GM12801 (cell line): Measurements from ENCODE around the gene SLC33A1.

ENCODE experiments used
- CTCF ChIP-seq: IDR thresholded peaks from one replicate; pipeline ENCODE4 v1.5.1; 2011; ENCODE audit warnings: control low read depth; ENCODE audit not compliant: insufficient read length; ENCODE audit errors: extremely low read depth

Gene SLC33A1

GRCh38 chr3:155809181-155809580 lies 45.0 kb downstream of the SLC33A1 start:
- no peak for TF ChIP-seq CTCF

GRCh38 chr3:155807823-155808222 lies 46.4 kb downstream of the SLC33A1 start:
- TF ChIP-seq CTCF = no peak

GRCh38 chr3:155805802-155806618 lies 48.2 kb downstream of the SLC33A1 start, which contains the start of gene C3orf33:
C3orf33 (minus strand) TSS chr3:155806278; CDS start chr3:155806252, 26 bp downstream.
- TF ChIP-seq CTCF = no peak

GRCh38 chr3:155805204-155805801 lies 48.9 kb downstream of the SLC33A1 start:
- no peak for TF ChIP-seq CTCF

GRCh38 chr3:155804323-155804722 lies 49.9 kb downstream of the SLC33A1 start:
- TF ChIP-seq CTCF = no peak

- no peak for TF ChIP-seq CTCF
Measured at GRCh38 chr3:155792532-155792931, 61.7 kb downstream of the SLC33A1 start.

GRCh38 chr3:155791190-155791589 lies 63.0 kb downstream of the SLC33A1 start:
- no peak for TF ChIP-seq CTCF
